H9 (cell line): Measurements from ENCODE around the gene POR. TPM values are rescaled to one million over a fixed set of nuclear protein-coding genes. Genes with fewer than 3 reads are reported as not detected.
"Not testable (repeated sequence)": the region's sequence is repeated elsewhere in the genome, so short reads cannot be mapped to it uniquely, and the experiment has no call there.

Source experiments
- DNase-seq: peaks from one replicate; pipeline ENCODE4 v3.0.0-alpha.2; 2017
- H2AFZ ChIP-seq: one replicate; pipeline ENCODE4 v1.6.1; 2013; ENCODE audit warnings: mild to moderate bottlenecking, low read length, control low read depth, moderate library complexity
- H2AK5ac ChIP-seq: 2 replicates; pipeline ENCODE4 v1.6.1; 2013; ENCODE audit warnings: low read length, control low read depth, mixed read lengths; ENCODE audit not compliant: insufficient read length
- H2BK120ac ChIP-seq: one replicate; pipeline ENCODE4 v1.6.1; 2013; ENCODE audit warnings: low read depth, mild to moderate bottlenecking, low read length, control low read depth, inconsistent platforms; ENCODE audit not compliant: poor library complexity, severe bottlenecking
- H2BK12ac ChIP-seq: 2 replicates; pipeline ENCODE4 v1.6.1; 2013; ENCODE audit warnings: low read length, control low read depth, mixed read lengths, low read depth; ENCODE audit not compliant: insufficient read length
- H2BK15ac ChIP-seq: 2 replicates; pipeline ENCODE4 v1.6.1; 2013; ENCODE audit warnings: low read depth, low read length, control low read depth
- H2BK20ac ChIP-seq: one replicate; pipeline ENCODE4 v1.6.1; 2013; ENCODE audit warnings: low read depth, mild to moderate bottlenecking, low read length, control low read depth, inconsistent platforms; ENCODE audit not compliant: poor library complexity, severe bottlenecking
- H2BK5ac ChIP-seq: 2 replicates; pipeline ENCODE4 v1.6.1; 2013; ENCODE audit warnings: low read length, control low read depth, mixed read lengths; ENCODE audit not compliant: insufficient read length
- H3K14ac ChIP-seq: 2 replicates; pipeline ENCODE4 v1.6.1; 2013; ENCODE audit warnings: low read length, control low read depth; ENCODE audit not compliant: insufficient read depth
- H3K18ac ChIP-seq: 2 replicates; pipeline ENCODE4 v1.6.1; 2013; ENCODE audit warnings: low read depth, mild to moderate bottlenecking, mixed read lengths, low read length, control low read depth; ENCODE audit not compliant: insufficient read length
- H3K23ac ChIP-seq: 2 replicates; pipeline ENCODE4 v1.6.1; 2013; ENCODE audit warnings: low read length, control low read depth, mixed read lengths, low read depth; ENCODE audit not compliant: insufficient read length
- H3K23me2 ChIP-seq: 2 replicates; pipeline ENCODE4 v1.6.1; 2013; ENCODE audit warnings: low read depth, mild to moderate bottlenecking, mixed read lengths, low read length, control low read depth; ENCODE audit not compliant: insufficient read length, poor library complexity, severe bottlenecking
- H3K27ac ChIP-seq: 2 replicates; pipeline ENCODE4 v1.5.1; 2013; ENCODE audit warnings: low read length, control low read depth, mixed read lengths, low read depth; ENCODE audit not compliant: insufficient read length
- H3K27me3 ChIP-seq: 2 replicates; pipeline ENCODE4 v1.6.1; 2013; ENCODE audit warnings: low read length, control low read depth, inconsistent platforms; ENCODE audit not compliant: insufficient read depth
- H3K4ac ChIP-seq: 2 replicates; pipeline ENCODE4 v1.6.1; 2013; ENCODE audit warnings: low read depth, mild to moderate bottlenecking, control low read depth, inconsistent platforms, low read length, moderate library complexity
- H3K4me1 ChIP-seq: 2 replicates; pipeline ENCODE4 v1.6.1; 2013; ENCODE audit warnings: low read length, control low read depth, inconsistent platforms; ENCODE audit not compliant: insufficient read depth
- H3K4me2 ChIP-seq: 2 replicates; pipeline ENCODE4 v1.6.1; 2013; ENCODE audit warnings: low read length, control low read depth, mixed read lengths; ENCODE audit not compliant: insufficient read length, insufficient read depth
- H3K56ac ChIP-seq: 2 replicates; pipeline ENCODE4 v1.6.1; 2013; ENCODE audit warnings: low read depth, mild to moderate bottlenecking, mixed read lengths, low read length, control low read depth; ENCODE audit not compliant: insufficient read length
- H3K79me1 ChIP-seq: 2 replicates; pipeline ENCODE4 v1.6.1; 2013; ENCODE audit warnings: low read depth, mild to moderate bottlenecking, moderate library complexity, low read length, control low read depth, inconsistent platforms; ENCODE audit not compliant: insufficient read depth, poor library complexity, severe bottlenecking
- H3K79me2 ChIP-seq: 2 replicates; pipeline ENCODE4 v1.6.1; 2013; ENCODE audit warnings: low read length, control low read depth, inconsistent platforms; ENCODE audit not compliant: insufficient read depth
- H3K9ac ChIP-seq: 2 replicates; pipeline ENCODE4 v1.6.1; 2013; ENCODE audit warnings: low read length, control low read depth, mixed read lengths; ENCODE audit not compliant: insufficient read length; ENCODE audit errors: extremely low read depth
- H3K9me3 ChIP-seq: one replicate; pipeline ENCODE4 v1.6.1; 2013; ENCODE audit warnings: low read depth, low read length, inconsistent platforms; ENCODE audit not compliant: control insufficient read depth
- H3T11ph ChIP-seq: one replicate; pipeline ENCODE4 v1.6.1; 2013; ENCODE audit warnings: mild to moderate bottlenecking, low read length, control low read depth, inconsistent platforms
- H4K20me1 ChIP-seq: one replicate; pipeline ENCODE4 v1.6.1; 2013; ENCODE audit not compliant: control insufficient read depth, insufficient read length, insufficient read depth
- H4K5ac ChIP-seq: 2 replicates; pipeline ENCODE4 v1.6.1; 2013; ENCODE audit warnings: low read depth, mild to moderate bottlenecking, mixed read lengths, low read length, control low read depth; ENCODE audit not compliant: insufficient read length
- H4K8ac ChIP-seq: replicated peaks from 2 replicates; pipeline ENCODE4 v1.6.1; 2013; ENCODE audit warnings: low read length, control low read depth, mixed read lengths, low read depth; ENCODE audit not compliant: insufficient read length
- H4K91ac ChIP-seq: 2 replicates; pipeline ENCODE4 v1.6.1; 2013; ENCODE audit warnings: low read depth, mild to moderate bottlenecking, moderate library complexity, mixed read lengths, low read length, control low read depth; ENCODE audit not compliant: insufficient read length
- H3K27ac Mint-ChIP-seq, 3 experiments: 2 replicates in 2 of 3; 3 replicates in 1 of 3; pipeline ENCODE4 v1.8.0; 2020 to 2021; ENCODE audit warnings: mixed read lengths in 3 of 3, mild to moderate bottlenecking in 1 of 3, moderate library complexity in 1 of 3
- H3K27me3 Mint-ChIP-seq: 2 replicates; pipeline ENCODE4 v1.8.0; 2021; ENCODE audit warnings: low read depth, mild to moderate bottlenecking, moderate library complexity, mixed read lengths
- H3K36me3 Mint-ChIP-seq, 3 experiments: 2 replicates in 2 of 3; 3 replicates in 1 of 3; pipeline ENCODE4 v1.8.0; 2020 to 2021; ENCODE audit warnings: low read depth in 3 of 3, mixed read lengths in 3 of 3; ENCODE audit not compliant: insufficient read depth in 1 of 3
- H3K4me1 Mint-ChIP-seq, 2 experiments: 2 replicates each; pipeline ENCODE4 v1.8.0; 2020; ENCODE audit warnings: mixed read lengths in 2 of 2
- H3K4me3 Mint-ChIP-seq, 2 experiments: 2 replicates in 1 of 2; 3 replicates in 1 of 2; pipeline ENCODE4 v1.8.0; 2020 to 2021; ENCODE audit warnings: mild to moderate bottlenecking in 2 of 2, mixed read lengths in 2 of 2, moderate library complexity in 1 of 2
- H3K9me3 Mint-ChIP-seq, 2 experiments: 2 replicates in 1 of 2; 3 replicates in 1 of 2; pipeline ENCODE4 v1.8.0; 2020; ENCODE audit warnings: mild to moderate bottlenecking in 2 of 2, mixed read lengths in 2 of 2, moderate library complexity in 1 of 2
- CTCF ChIP-seq: fragments of 200-600 bp; sonication (generic); conservative IDR thresholded peaks from 3 replicates; pipeline ENCODE4 v1.8.0; 2021; ENCODE audit warnings: antibody characterized with exemption, mild to moderate bottlenecking
- WGBS: extraction: QIAGEN DNeasy Blood & Tissue Kit; methylation state at CpG from one replicate; pipeline ENCODE4 v1.1.7; 2013; ENCODE audit warnings: missing lambda C conversion rate, low lambda C conversion rate, mixed read lengths; ENCODE audit not compliant: insufficient read length; ENCODE audit errors: extremely low coverage; 5-methylcytosine and 5-hydroxymethylcytosine counted together
- total RNA-seq: library from RNA; stranded (reverse); gene quantifications from 2 replicates; pipeline ENCODE4 v1.2.1, GENCODE V29; 2021

Gene POR
- total RNA-seq, 1 experiment from 2014 or later, result 128 TPM

GRCh38 chr7:76003351-76003750, 88.4 kb downstream of the POR start:
- no peak overlapping the region for H2BK120ac ChIP-seq
- no peak overlapping the region for H3K4me2 ChIP-seq
- H4K5ac ChIP-seq, result no peak overlapping the region
- no peak overlapping the region for H3K4me3 Mint-ChIP-seq
- WGBS, result no CpG with 5 or more reads among the region's 10 CpGs
- H3K14ac ChIP-seq, result no peak overlapping the region
- no peak overlapping the region for H3T11ph ChIP-seq
- H3K36me3 Mint-ChIP-seq, result peaks cover 17 to 37% (median 22%) of the 10 kb centered on the region in 3 experiments
- H3K4ac ChIP-seq, result no peak overlapping the region
- H2BK12ac ChIP-seq, result no peak overlapping the region
- H3K23me2 ChIP-seq, result no peaks in the 10 kb centered on the region
- no peak overlapping the region for H3K9ac ChIP-seq
- 0 out of 4 replicates have a peak, but pooled peaks cover 0 to 2% of the 10 kb centered on the region in 2 experiments for H3K4me1 Mint-ChIP-seq
- H4K8ac ChIP-seq, result no peak overlapping the region
- no peak overlapping the region for H3K18ac ChIP-seq
- no peak for DNase-seq
- no peak for TF ChIP-seq CTCF
- H3K79me1 ChIP-seq, result no peaks in the 10 kb centered on the region
- H2AFZ ChIP-seq, result no peak overlapping the region
- H4K91ac ChIP-seq, result no peak overlapping the region
- H3K27me3 Mint-ChIP-seq, result no peaks in the 10 kb centered on the region
- no peak overlapping the region; a peak in 1 of 7 replicates for H3K27ac Mint-ChIP-seq
- no peaks in the 10 kb centered on the region for H3K27me3 ChIP-seq
- H2BK5ac ChIP-seq, result no peak overlapping the region
- H3K79me2 ChIP-seq, result no peaks in the 10 kb centered on the region
- no peak overlapping the region for H2AK5ac ChIP-seq
- H2BK15ac ChIP-seq, result no peak overlapping the region
- H3K56ac ChIP-seq, result no peak overlapping the region
- no peak overlapping the region for H3K23ac ChIP-seq
- no peaks in the 10 kb centered on the region for H4K20me1 ChIP-seq
- no peaks in the 10 kb centered on the region for H3K9me3 Mint-ChIP-seq
- no peak overlapping the region for H3K27ac ChIP-seq
- H3K4me1 ChIP-seq, result no peaks in the 10 kb centered on the region
- H3K9me3 ChIP-seq, result no peaks in the 10 kb centered on the region
- no peak overlapping the region for H2BK20ac ChIP-seq

GRCh38 chr7:76005004-76005403, 90.0 kb downstream of the POR start:
- H3K23ac ChIP-seq, H2BK12ac ChIP-seq, H4K8ac ChIP-seq, H3K79me2 ChIP-seq, H3K27me3 Mint-ChIP-seq, H2AK5ac ChIP-seq, H3T11ph ChIP-seq, H4K91ac ChIP-seq, H2BK20ac ChIP-seq, H3K9me3 Mint-ChIP-seq, H3K4me1 Mint-ChIP-seq, H3K14ac ChIP-seq, H4K5ac ChIP-seq, H3K4me1 ChIP-seq, DNase-seq, H3K27ac Mint-ChIP-seq, H3K9ac ChIP-seq, H2BK120ac ChIP-seq, H3K9me3 ChIP-seq, H2BK5ac ChIP-seq, H3K4me3 Mint-ChIP-seq, H3K4me2 ChIP-seq, H3K27me3 ChIP-seq, H3K4ac ChIP-seq, H2BK15ac ChIP-seq, H3K56ac ChIP-seq, H4K20me1 ChIP-seq, H2AFZ ChIP-seq, H3K23me2 ChIP-seq, H3K79me1 ChIP-seq, H3K18ac ChIP-seq, H3K27ac ChIP-seq: not testable (repeated sequence)
- WGBS, result no CpG with 5 or more reads among the region's 4 CpGs
- H3K36me3 Mint-ChIP-seq, result peaks cover 13 to 32% (median 17%) of the 10 kb centered on the region in 3 experiments
